Ascending aorta (tissue), 2 donors: ENCODE data around the gene RAB4A. TPM values are rescaled to one million over a fixed set of nuclear protein-coding genes. Genes with fewer than 3 reads are reported as not detected.
A peak's percentile ranks its signal among the peaks of the same experiment; 100 is the strongest.

ENCODE experiments used
- DNase-seq, 2 donors: peaks; one replicate each; pipeline ENCODE4 v3.0.0-alpha.2; 2019; ENCODE audit warnings: low spot score in 2 of 2
- H3K27ac ChIP-seq, 2 donors: fragments of 200-600 bp; sonication (generic); one replicate each; pipeline ENCODE4 v1.5.1; 2016 to 2017; ENCODE audit warnings: mild to moderate bottlenecking in 1 of 2
- H3K27me3 ChIP-seq: fragments of 200-600 bp; sonication (generic); one replicate; pipeline ENCODE4 v1.5.1; 2017
- H3K36me3 ChIP-seq, 2 donors: fragments of 200-600 bp; sonication (generic); one replicate each; pipeline ENCODE4 v1.5.1; 2016
- H3K4me1 ChIP-seq, 2 donors: fragments of 200-600 bp; sonication (generic); one replicate each; pipeline ENCODE4 v1.5.1; 2016 to 2017; ENCODE audit warnings: mild to moderate bottlenecking in 1 of 2
- H3K4me3 ChIP-seq, 2 donors: fragments of 200-600 bp; sonication (generic); one replicate each; pipeline ENCODE4 v1.5.1; 2016 to 2017; ENCODE audit warnings: mild to moderate bottlenecking in 1 of 2
- H3K9me3 ChIP-seq, 2 donors: fragments of 200-600 bp; sonication (generic); one replicate each; pipeline ENCODE4 v1.5.1; 2016
- intact Hi-C: fragments of 100-400 bp; cut with DNase I; formaldehyde crosslinking; loops from one replicate; pipeline ENCODE4 v1.15.1; 2023
- total RNA-seq: library from RNA; depleted of rRNA; stranded (reverse); fragments of >200 nt; gene quantifications from one replicate; pipeline ENCODE4 v1.1.0, GENCODE V29; 2016
- TF ChIP-seq, protein P1 (sequence below), 3 experiments: fragments of 200-600 bp in 2 of 3; fragments of 450-650 bp in 1 of 3; sonication (generic) in 2 of 3; IDR thresholded peaks; one replicate each; pipeline ENCODE4 v1.5.1; 2016 to 2019; ENCODE audit warnings: antibody characterized with exemption in 3 of 3, mild to moderate bottlenecking in 1 of 3, moderate library complexity in 1 of 3

Gene RAB4A
- total RNA-seq, 1 donor from 2014 or later, result 6.0 TPM

DNA sequence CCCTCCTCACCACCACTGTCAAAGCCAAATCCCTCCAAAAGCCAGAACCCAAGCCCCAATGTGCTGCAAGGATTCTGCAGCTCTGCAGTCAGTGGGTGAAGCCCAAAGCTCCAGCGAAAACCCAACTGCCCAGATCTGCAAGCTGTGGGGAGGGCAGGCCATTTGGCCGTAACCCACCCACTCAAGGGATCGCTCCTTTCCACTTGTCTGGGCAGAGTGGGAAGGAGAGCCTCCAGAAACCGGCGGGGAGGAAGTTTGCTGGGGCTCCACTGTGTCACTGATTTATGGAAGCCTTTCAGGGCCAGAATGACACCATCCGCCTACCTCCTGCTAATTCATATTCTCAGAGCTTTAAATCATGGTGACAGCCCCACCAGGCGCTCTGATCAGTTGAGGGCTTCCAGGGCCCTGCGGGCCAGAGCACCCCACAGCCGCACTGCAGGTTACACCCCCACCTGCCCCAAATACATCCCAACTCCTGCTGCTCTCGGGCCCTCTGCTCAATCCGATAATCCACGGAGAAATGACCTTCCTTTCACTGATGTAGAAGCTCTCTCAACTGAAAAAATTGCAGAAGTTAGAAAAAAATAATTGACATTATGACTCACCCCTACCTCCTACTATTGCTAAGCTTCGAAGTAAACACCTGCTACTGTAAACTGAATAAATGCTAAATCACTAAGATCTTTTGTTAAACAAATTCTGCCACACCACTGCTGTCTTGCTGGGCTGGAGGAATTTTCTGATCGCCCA is 40.6 kb upstream of the RAB4A start:
- Histone ChIP-seq H3K4me3 (peak overlapping the region in 1 of 2 donors; percentile 43), H3K27me3 (no peaks in the 10 kb centered on the region), H3K4me1 (peaks cover 9 to 25% of the 10 kb centered on the region in 2 donors), H3K36me3 (no peaks in the 10 kb centered on the region), H3K27ac (peak overlapping the region; percentile 52 to 70), H3K9me3 (no peaks in the 10 kb centered on the region)
- DNase-seq, result no peak
- TF ChIP-seq, protein P1, sequence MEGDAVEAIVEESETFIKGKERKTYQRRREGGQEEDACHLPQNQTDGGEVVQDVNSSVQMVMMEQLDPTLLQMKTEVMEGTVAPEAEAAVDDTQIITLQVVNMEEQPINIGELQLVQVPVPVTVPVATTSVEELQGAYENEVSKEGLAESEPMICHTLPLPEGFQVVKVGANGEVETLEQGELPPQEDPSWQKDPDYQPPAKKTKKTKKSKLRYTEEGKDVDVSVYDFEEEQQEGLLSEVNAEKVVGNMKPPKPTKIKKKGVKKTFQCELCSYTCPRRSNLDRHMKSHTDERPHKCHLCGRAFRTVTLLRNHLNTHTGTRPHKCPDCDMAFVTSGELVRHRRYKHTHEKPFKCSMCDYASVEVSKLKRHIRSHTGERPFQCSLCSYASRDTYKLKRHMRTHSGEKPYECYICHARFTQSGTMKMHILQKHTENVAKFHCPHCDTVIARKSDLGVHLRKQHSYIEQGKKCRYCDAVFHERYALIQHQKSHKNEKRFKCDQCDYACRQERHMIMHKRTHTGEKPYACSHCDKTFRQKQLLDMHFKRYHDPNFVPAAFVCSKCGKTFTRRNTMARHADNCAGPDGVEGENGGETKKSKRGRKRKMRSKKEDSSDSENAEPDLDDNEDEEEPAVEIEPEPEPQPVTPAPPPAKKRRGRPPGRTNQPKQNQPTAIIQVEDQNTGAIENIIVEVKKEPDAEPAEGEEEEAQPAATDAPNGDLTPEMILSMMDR (IDR thresholded peaks at IDR 0.05), result no peak
- intact Hi-C loops, result no loop called here

DNA sequence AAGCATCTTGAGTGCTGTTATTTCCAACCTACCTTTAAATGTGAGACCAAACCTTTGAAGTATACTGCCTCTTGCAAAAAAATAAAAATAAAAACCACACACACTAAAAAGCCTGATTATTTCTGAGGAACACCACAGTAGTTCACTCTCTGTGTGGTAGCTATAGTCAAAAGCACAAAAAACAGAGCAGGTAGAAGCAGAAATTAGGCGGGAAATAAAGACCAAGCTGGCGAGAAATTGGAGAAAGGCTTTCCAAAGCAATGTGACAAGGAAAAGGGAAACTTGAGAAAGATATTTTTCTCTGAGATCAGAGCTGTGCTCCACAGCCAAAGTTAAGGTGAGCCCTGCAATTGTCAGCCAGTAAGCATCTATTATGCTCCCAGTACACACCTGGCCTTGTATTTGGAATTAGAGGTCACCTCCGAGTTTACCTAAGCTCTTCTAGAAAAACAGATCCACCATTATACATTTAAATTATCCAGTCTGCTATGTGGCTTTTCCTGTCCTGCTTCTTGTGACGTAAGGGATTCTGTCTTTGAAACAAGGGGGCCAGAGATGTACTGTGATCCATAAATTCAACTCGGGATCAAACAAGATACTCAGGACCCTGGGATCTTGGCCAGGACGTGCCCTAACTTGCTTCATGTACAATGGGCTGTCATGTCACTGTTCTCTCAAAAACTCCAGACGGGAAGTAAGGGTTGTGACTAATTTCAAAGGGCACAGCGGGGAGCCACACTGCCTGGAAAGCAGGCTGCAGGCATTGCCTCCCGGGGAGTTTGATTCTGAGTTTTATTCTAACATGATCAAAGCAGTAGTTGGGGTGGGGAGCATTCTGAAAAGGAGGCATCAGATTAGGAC is 39.8 kb upstream of the RAB4A start:
- no peaks in the 10 kb centered on the region for H3K9me3 ChIP-seq
- H3K4me3 ChIP-seq, result no peak overlapping the region
- H3K27ac ChIP-seq, result no peak overlapping the region
- intact Hi-C loops, result no loop called here
- TF ChIP-seq, protein P1 (IDR thresholded peaks at IDR 0.05), result no peak
- H3K36me3 ChIP-seq, result no peaks in the 10 kb centered on the region
- no peak for DNase-seq
- no peaks in the 10 kb centered on the region for H3K27me3 ChIP-seq
- peaks cover 9 to 25% of the 10 kb centered on the region in 2 donors for H3K4me1 ChIP-seq

DNA sequence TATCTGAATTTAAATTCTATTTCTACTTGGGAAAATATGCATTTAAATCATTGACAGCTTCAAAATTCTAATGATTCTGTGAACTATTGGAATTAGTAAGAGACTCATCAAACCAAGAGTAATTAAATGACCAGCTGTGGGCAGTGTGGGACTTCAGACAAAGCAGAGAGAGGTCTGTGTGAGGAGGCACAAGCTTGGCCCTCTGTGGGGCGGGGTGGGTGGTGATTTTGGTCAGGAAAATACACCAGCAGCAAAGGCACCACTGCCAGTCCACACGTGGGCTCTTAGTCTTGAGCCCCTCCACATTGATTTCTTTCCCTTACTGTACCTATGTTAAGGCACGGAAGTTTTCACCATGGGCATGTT is 39.2 kb upstream of the RAB4A start:
- H3K4me3 ChIP-seq, result no peak overlapping the region
- H3K4me1 ChIP-seq, result peaks cover 9 to 25% of the 10 kb centered on the region in 2 donors
- H3K36me3 ChIP-seq, result no peaks in the 10 kb centered on the region
- no peak for DNase-seq
- no peaks in the 10 kb centered on the region for H3K9me3 ChIP-seq
- H3K27ac ChIP-seq, result no peak overlapping the region
- H3K27me3 ChIP-seq, result no peaks in the 10 kb centered on the region
- intact Hi-C loops, result no loop called here
- TF ChIP-seq, protein P1 (IDR thresholded peaks at IDR 0.05), result no peak

DNA sequence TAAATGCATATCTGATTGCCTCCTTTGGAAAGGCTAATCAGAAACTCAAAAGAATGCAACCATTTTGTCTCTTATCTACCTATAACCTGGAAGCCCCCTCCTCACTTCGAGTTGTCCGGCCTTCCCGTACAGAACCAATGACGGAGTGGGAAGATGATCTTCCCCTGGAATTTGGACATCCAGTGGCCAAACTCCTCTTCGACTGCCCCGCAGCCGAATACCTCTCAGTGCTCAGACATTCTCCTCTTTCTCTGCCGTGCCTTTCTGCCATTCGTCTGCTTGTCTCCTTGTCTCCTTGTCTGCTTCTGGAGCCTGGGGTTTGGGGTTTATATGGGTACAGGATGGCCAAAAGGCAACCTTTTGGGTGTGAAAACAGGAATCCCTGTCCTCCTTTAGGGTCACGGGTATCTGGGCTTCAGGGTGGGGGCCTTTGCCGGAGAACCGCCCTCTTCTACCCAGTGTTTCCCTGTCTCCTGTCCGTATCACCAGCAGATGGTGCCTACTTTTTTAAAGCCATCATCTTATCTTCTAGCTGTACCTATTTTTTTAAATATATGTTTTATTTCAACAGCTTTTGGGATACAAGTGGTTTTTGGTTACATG is 35.9 kb upstream of the RAB4A start:
- no peak for DNase-seq
- TF ChIP-seq, protein P1 (IDR thresholded peaks at IDR 0.05), result no peak
- H3K4me1 ChIP-seq, result peaks cover 8 to 11% of the 10 kb centered on the region in 2 donors
- intact Hi-C loops, result no loop called here
- H3K27me3 ChIP-seq, result no peaks in the 10 kb centered on the region
- no peak overlapping the region for H3K27ac ChIP-seq
- no peaks in the 10 kb centered on the region for H3K9me3 ChIP-seq
- H3K4me3 ChIP-seq, result no peak overlapping the region
- H3K36me3 ChIP-seq, result no peaks in the 10 kb centered on the region

DNA sequence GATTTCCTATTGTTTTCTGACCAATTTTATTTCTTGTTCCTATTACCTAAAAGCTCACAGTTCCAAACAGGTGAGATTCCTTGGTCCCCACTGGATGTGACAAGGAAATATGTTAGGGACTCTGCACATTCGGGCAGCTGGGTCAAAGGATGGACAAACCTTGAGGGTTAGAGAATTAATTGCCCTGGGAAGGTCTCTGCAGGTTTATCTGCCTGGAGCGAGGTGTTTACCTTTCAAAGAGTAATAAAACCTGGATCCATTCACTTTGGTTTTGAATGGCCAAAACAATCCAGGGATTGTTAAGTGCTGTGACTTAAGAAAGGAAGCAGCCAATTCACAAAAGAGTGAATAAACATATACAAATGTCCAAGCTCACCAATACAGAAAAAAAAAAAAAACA is 33.6 kb upstream of the RAB4A start:
- intact Hi-C loops, result no loop called here
- no peak overlapping the region for H3K4me3 ChIP-seq
- no peak overlapping the region for H3K27ac ChIP-seq
- DNase-seq, result peak in 1 of 2 donors; percentile 9
- no peaks in the 10 kb centered on the region for H3K27me3 ChIP-seq
- TF ChIP-seq, protein P1 (IDR thresholded peaks at IDR 0.05), result no peak
- H3K9me3 ChIP-seq, result no peaks in the 10 kb centered on the region
- no peaks in the 10 kb centered on the region for H3K36me3 ChIP-seq
- no peaks in the 10 kb centered on the region for H3K4me1 ChIP-seq
